Measurements from ENCODE around the gene NHSL2. TPM values are rescaled to one million over a fixed set of nuclear protein-coding genes. Genes with fewer than 3 reads are reported as not detected.

The NHSL2 gene
- total RNA-seq, 4 donors from 2014 or later = 16.2 to 26.5 (median 23.0) TPM

GRCh38 chrX:72069350-72070160 lies 158.9 kb downstream of the NHSL2 start:
- no peak for TF ChIP-seq EP300 (IDR thresholded peaks at IDR 0.05)
- TF ChIP-seq CTCF (IDR thresholded peaks at IDR 0.05) = no peak
- no peak for TF ChIP-seq POLR2A (IDR thresholded peaks at IDR 0.05)
- Histone ChIP-seq H3K4me1 (peaks cover 0 to 20% (median 0%) of the 10 kb centered on the region in 4 donors), H3K27me3 (peaks cover 0 to 34% of the 10 kb centered on the region in 2 donors), H3K9me3 (no peaks in the 10 kb centered on the region), H3K27ac (no peak overlapping the region), H3K36me3 (no peaks in the 10 kb centered on the region), H3K4me3 (no peak overlapping the region)
- no peak for DNase-seq (ENCODE audit: low spot score in 2 of 2)
- WGBS, 2 donors = 31 to 42% methylated on average over 14 to 16 of the region's 16 CpGs

- TF ChIP-seq POLR2A (IDR thresholded peaks at IDR 0.05) = no peak
- TF ChIP-seq CTCF (IDR thresholded peaks at IDR 0.05) = no peak
- no peak for TF ChIP-seq EP300 (IDR thresholded peaks at IDR 0.05)
- Histone ChIP-seq H3K36me3 (no peaks in the 10 kb centered on the region), H3K27ac (no peak overlapping the region), H3K9me3 (no peaks in the 10 kb centered on the region), H3K4me3 (no peak overlapping the region), H3K4me1 (peaks cover 0 to 20% (median 0%) of the 10 kb centered on the region in 4 donors), H3K27me3 (peaks cover 0 to 34% of the 10 kb centered on the region in 2 donors)
- 27 to 29% methylated on average over 2 of the region's 2 CpGs for WGBS, 2 donors
- DNase-seq (ENCODE audit: low spot score in 2 of 2) = no peak
Measured at GRCh38 chrX:72071213-72071612, 160.6 kb downstream of the NHSL2 start.

- H3K4me1 ChIP-seq = peaks cover 0 to 15% (median 0%) of the 10 kb centered on the region in 4 donors
- TF ChIP-seq EP300 (IDR thresholded peaks at IDR 0.05) = no peak
- no peak for TF ChIP-seq POLR2A (IDR thresholded peaks at IDR 0.05)
- TF ChIP-seq CTCF (IDR thresholded peaks at IDR 0.05) = no peak
- no peak for DNase-seq (ENCODE audit: low spot score in 2 of 2)
- H3K4me3 ChIP-seq = no peak overlapping the region
- H3K9me3 ChIP-seq = no peaks in the 10 kb centered on the region
- H3K36me3 ChIP-seq = no peaks in the 10 kb centered on the region
- peaks cover 0 to 30% of the 10 kb centered on the region in 2 donors for H3K27me3 ChIP-seq
- 75 to 86% methylated on average over 1 of the region's 1 CpG for WGBS, 2 donors
- no peak overlapping the region for H3K27ac ChIP-seq
Measured at GRCh38 chrX:72073633-72074032, 163.0 kb downstream of the NHSL2 start.

- Histone ChIP-seq H3K27ac (no peak overlapping the region), H3K9me3 (no peaks in the 10 kb centered on the region), H3K4me1 (peaks cover 0 to 7% (median 0%) of the 10 kb centered on the region in 4 donors), H3K4me3 (no peak overlapping the region), H3K36me3 (no peaks in the 10 kb centered on the region), H3K27me3 (no peaks in the 10 kb centered on the region)
- DNase-seq (ENCODE audit: low spot score in 2 of 2) = no peak
- 68 to 78% methylated on average over 4 of the region's 4 CpGs for WGBS, 2 donors
- no peak for TF ChIP-seq POLR2A (IDR thresholded peaks at IDR 0.05)
- TF ChIP-seq CTCF (IDR thresholded peaks at IDR 0.05) = no peak
- TF ChIP-seq EP300 (IDR thresholded peaks at IDR 0.05) = no peak
Measured at GRCh38 chrX:72078411-72078810, 167.8 kb downstream of the NHSL2 start.

- peaks cover 0 to 7% (median 0%) of the 10 kb centered on the region in 4 donors for H3K4me1 ChIP-seq
Measured at GRCh38 chrX:72079607-72080006, 169.0 kb downstream of the NHSL2 start.

More at GRCh38 chrX:72079607-72080006, 169.0 kb downstream of the NHSL2 start:
- Histone ChIP-seq H3K9me3 (no peaks in the 10 kb centered on the region), H3K27me3 (no peaks in the 10 kb centered on the region), H3K27ac (peak overlapping the region in 1 of 4 donors; percentile 54), H3K4me3 (peak overlapping the region in 1 of 4 donors; percentile 24), H3K36me3 (no peaks in the 10 kb centered on the region)
- DNase-seq (ENCODE audit: low spot score in 2 of 2) = no peak
- WGBS, 2 donors = 60 to 76% methylated on average over 12 of the region's 12 CpGs
- no peak for TF ChIP-seq CTCF (IDR thresholded peaks at IDR 0.05)
- peak in 1 of 2 donors; percentile 37 for TF ChIP-seq EP300 (IDR thresholded peaks at IDR 0.05)
- TF ChIP-seq POLR2A (IDR thresholded peaks at IDR 0.05) = no peak
